Astrocyte of the hippocampus (primary cell): Measurements from ENCODE around the gene NAPB.

Source experiments
- DNase-seq: peaks from one replicate; pipeline ENCODE4 v3.0.0; 2011; ENCODE audit warnings: low read depth, low spot score

NAPB gene

DNA sequence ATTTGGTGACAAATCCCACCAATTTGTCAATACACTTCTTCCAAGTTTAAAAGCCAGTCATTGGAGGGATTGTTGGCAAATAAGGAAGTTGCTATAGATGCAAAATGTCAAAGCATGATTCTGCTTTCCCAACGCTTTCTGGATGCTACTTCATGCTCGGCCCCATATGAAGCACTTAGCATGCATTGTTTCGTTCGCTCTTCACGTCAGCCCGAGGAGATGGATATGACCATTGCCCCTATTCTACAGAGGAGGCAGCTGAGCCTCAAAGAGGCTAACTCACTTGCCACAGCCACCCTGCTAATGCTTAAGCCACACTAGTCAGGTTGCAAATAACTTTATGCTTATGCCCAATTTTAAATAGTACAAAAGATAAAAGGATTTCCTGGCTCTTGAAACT is 73.5 kb downstream of the NAPB start:
- no peak for DNase-seq

DNA sequence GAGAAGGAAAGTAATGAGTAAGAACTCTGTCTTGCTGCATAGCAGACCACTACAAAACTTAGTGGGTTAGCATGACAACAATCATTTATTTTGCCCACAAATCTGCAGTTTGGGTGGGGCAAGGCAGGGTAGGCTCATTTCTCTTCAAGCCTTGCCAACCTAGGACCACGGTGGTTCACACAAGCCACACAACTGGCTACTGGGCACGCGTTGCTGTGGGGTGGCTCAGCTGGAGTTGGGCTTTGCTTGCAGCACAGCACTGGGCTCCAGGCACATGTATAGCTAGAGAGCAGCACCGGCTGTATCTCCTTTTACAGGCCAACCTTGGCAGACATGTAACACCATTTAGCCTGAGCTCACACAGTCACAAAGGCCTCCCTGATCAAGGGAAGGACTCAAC is 75.3 kb downstream of the NAPB start:
- no peak for DNase-seq

DNA sequence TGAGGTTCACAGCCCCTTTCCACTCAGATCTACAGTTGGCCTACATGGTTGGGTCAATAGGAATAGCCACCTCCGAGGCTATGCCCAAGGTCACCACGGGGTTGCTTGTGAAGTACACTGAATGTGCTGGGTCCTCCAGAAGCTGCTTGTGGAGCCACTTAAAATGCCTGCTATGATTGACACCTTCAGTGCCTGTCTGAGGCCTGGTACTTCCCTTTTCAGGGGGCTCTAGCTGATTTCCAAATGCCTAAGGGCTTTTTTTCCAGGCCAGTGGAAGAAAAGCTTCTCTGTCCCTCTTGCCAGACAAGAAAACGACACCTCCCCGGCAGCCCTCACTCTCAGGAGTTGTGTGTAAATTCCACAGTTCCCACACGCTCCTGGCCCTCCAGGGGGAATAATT is 77.0 kb downstream of the NAPB start:
- no peak for DNase-seq

DNA sequence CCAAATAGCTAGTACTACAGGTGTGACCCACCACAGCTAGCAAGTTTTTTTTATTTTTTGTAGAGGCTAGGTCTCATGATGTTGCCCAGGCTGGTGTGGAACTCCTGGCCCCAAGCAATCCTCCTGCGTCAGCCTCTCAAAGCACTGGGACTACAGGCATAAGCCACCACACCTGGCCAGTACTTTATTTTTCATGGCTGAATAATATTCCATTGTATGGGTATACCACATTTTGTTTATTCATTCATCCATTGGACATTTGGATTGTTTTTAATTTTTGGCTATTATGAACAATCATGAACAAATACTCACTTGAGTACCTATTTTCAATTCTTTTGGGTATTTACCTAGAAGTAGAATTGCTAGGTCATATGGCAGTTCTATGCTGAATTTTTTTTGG is 77.7 kb downstream of the NAPB start:
- DNase-seq: no peak

DNA sequence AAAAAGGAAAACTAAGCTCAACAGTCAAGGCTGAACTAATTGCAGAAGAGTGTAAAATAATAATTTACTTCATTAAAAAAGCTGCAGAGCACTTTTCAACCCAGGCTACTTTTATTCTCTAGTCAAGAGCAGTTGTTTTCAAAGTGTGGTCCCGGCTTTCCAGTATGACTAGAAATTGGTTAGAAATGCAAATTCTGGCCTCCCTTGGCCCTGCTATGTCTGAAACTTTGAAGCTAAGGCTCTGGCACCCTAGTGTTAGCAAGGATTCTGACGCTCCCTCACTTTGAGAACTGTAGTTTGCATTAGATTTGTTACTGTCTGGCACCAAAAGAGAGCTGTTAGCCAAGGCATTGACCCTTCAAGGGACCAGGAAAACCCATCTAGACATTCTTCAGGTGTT is 80.2 kb downstream of the NAPB start:
- DNase-seq: no peak

DNA sequence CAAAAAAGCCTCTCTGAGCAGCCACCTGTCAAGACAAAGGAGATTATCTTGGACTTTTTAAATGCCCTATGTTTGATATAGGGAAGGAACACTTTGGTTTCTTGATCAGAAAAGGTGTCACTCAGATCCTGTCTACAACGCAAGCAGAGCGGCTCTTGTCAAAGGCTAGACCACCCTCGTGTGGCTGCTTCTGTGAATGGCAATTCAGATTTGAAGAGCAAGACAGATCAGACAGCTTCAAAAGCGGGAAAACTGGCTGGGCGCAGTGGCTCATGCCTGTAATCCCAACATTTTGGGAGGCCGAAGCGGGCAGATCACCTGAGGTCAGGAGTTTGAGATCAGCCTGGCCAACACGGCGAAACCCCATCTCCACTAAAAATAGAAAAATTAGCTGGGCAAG is 80.8 kb downstream of the NAPB start:
- DNase-seq: peak; percentile 69

DNA sequence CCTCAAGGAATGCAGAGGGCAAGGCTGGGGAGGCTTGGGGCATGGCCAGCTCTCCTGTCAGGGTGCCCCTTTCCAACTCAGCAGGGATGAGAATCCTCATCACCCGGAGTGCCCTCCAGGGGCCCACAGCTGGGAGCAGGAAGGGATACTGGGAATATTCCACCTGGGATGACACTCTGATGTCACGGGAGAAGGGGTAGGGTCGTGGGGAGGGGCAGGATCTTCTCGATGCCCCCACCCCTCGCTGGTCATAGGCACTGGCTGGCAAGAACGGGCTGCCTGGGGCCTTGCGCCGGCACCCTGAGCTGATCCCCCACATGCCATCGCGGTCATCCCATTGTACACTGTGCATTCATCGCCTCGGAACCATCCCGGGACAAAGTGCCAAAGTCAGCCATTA is 81.3 kb downstream of the NAPB start:
- DNase-seq: no peak

DNA sequence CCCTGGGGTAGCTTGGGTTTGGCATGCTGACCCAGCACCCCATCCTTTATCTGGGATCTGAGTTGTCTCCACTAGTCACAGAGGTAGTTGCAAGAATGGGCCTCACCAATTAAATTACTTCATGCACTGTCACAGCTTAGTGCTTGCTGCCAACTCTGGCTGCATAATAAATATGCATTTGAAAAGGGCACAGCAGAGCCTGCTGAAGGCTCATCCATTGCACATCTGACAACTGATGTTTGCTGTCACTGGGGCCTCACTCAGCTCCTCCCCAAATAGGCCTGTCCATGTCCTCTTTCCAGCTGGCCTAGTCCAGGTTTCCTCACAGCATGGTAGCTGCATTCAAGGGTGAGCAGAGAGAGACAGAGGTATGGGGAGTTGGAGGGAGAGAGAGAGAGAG is 84.0 kb downstream of the NAPB start:
- no peak for DNase-seq

DNA sequence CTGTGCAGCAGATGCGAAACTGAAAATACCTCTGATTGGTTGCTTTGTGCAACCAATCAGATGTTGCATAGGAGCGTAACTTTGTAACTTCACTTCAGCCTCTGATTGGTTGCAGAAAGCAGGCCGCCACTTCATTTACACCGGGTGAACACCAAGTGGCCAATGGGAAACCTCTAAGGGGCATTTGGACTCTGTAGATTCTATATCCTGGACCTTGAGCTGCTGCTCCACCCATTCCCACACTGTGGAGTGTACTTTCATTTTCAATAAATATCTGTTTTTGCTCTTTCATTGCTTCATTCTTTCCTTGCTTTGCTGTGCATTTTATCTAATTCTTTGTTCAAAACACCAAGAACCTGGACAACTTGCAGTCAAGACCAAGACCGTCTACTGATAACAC is 84.8 kb downstream of the NAPB start:
- no peak for DNase-seq

DNA sequence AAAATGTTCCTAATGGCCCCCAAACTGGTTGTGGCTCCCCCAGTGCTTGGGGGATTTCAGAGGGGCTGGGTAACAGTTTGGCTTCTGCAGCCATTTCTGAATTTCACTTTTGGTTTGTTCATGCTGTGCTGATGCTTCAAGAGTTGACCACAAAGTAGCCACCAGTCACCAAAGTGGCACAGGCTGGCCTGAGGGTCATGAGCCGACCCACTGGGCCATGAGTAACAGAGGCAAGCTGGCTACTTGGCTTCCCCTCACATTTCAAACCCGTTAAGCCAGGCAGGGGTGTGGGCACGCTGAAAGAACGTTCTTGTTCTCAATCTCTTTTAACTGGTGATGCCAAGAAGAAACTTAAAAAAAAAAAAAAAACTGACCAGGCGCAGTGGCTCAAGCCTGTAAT is 85.8 kb downstream of the NAPB start:
- DNase-seq: no peak

DNA sequence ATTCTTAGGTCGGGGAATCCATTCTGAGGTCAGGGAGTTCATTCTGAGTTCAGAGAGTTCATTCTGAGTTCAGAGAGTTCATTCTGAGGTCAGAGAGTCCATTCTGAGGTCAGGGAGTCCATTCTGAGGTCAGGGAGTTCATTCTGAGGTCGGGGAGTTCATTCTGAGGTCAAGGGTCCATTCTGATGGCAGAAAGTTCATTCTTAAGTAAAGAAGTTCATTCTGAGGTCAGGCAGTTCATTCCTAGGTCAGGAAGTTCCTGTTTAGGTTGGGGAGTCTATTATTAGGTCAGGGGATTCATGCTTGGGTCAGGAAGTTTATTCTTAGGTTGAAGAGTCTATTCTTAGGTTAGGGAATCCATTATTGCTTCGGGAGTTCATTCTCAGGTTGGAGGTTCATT is 87.2 kb downstream of the NAPB start:
- DNase-seq: no peak

DNA sequence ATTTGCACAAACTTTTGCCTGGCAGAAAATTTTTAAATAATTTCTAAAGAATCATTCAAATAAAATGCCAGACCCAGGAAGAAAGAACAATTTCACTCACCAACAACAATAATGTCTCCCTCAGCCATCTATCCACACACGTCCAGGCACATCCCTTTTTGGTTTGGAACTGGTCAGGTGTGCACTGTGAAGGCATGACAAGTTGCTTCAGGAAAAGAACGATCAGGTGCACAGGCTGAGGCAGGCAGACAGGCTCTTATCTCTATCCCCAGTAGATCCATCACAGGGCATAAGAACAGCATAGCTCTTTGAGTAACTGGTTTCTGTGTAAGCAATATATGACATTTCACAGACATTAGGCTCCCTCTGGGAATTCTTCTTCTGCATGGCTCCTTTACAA is 88.8 kb downstream of the NAPB start:
- DNase-seq: no peak

DNA sequence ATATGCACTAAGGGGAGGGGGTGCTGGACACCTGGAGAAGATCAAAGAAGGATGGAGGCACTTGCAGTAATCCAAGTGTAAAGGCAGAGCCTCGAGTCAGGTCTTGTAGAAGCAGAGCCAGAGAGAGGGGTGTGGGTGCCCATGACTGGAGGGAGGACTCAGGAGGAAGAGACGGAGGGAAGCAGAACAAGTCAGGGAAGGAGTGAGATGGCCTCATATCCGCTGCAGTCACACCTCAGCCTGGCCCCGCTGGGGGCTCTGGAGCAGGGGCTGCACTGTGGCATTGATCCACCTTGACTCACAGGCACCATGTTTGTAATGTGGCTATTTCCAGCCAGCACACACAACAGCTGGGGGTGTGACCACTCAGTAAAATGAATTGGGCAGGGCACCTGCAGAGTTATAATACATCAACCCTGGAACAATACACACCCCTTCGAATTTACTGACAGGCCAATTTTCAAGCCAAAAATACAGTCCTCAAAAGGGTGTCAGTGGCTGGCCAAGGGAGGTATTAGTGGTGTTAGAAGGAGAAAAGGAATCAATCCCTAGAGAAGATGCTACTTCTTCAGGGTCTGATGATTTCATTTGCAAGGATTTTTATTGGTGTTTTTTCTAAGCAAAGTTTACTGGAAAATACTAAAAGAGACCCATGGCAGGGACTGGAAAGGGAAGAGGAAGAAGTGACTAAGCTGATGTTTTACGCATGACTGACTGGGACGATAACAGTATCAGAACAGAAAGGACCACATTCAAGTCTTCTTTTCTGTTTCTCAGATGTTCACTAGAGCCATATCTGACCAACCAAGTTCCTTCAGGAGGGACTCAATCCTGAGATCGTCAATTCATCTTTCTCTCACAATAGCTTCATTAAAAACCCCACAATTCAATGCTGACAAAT is 89.6 kb downstream of the NAPB start:
- peak; percentile 48 for DNase-seq

DNA sequence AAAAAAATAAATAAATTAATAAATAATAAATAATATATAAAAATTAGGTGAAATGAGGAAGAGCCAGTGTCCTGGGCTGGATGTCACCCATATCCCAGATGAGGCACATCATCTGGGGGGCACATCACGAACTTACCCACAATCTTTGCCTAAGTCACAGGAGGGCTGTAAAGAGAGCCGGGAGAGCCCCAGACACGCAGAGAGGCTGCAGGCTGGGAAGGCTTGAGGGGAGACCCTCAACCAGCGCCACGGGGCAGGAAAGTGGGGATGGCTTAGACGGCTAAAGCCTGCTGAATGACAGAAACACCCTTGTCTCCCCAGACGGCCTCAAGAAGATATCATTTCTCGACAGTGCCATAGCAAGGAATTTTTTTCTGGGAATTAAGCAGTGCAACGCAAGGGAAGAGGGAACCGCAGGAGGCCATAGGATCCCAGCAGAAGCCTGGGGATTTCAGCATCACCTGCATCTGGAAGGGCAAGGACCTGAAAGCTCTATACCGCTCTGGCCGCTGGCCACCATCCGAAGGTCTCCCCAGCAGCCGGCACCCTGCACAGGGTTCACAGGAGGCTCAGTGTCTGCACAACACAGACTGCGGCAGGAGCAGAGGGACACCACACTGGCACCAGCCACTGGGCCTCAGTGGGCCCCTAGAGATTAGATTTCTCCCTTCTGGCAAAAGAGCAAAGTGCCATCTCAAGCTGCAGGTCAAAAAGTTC is 93.5 kb downstream of the NAPB start:
- DNase-seq: no peak

DNA sequence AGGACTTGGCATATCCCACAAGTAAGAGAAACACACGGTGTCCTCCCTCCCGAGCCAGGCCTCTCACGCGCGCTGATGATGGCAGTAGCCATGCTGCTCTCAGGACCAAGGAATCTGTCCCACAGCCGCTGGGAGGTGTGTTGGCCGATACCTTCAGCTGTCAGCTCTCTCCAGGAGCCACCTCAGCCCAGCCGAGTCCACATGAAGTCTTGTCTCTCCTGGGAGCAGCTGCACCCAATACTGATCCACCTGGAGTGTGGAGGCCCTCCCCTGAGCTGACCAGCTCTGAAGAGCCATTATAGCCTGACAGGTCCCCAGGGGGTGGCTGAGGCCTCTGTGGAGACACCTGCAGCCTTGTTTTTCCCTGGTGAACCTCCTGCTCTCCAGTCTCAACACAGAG is 94.5 kb downstream of the NAPB start:
- DNase-seq: no peak

DNA sequence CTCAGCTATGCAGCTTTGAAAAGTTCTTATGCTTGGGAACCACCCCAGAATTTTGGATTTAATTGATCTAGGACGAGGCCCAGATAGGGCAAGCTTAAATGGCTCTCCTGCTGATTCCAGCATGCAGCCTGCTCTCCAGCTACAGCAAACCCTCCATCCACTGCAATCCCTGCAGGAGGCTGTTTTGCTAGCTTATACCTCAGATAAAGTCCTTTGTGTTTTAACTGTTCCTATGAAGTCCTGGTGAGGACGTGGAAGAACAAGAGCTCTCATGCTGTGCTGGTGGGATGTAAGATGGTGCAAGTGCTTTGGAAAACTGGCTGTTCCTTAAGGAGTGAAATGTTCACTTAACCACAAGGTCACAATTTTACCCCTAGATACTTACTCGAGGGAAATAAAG is 96.2 kb downstream of the NAPB start:
- no peak for DNase-seq
